PC-9 (cell line): ENCODE measurements around the gene SIRPA.

Source experiments
- CTCF ChIP-seq: fragments of 200-600 bp; sonication (generic); conservative IDR thresholded peaks from 2 replicates; pipeline ENCODE4 v1.6.1; 2017; ENCODE audit warnings: mixed run types, antibody characterized with exemption, mild to moderate bottlenecking, moderate library complexity
- EZH2 ChIP-seq: fragments of 200-600 bp; sonication (generic); IDR thresholded peaks from 2 replicates; pipeline ENCODE4 v1.8.0; 2017; ENCODE audit warnings: antibody characterized with exemption, low read depth

GRCh38 chr20:1892119-1892385, 3.2 kb upstream of the SIRPA start:
- TF ChIP-seq CTCF (no peak), EZH2 (no peak)
